T-helper 2 cell treated with Interferon-gamma antibody and Interleukin-4, amounts not matched to agents 5 μg/mL and 100 μg/mL, for 36 hours (primary cell): ENCODE measurements around the gene IL17RC.
A peak's percentile ranks its signal among the peaks of the same experiment; 100 is the strongest.

ENCODE experiments used
- DNase-seq: peaks from one replicate; pipeline ENCODE4 v3.0.0; 2021; ENCODE audit warnings: low spot score
- H3K27ac Mint-ChIP-seq: one replicate; pipeline ENCODE4 v1.8.0; 2021; ENCODE audit warnings: mild to moderate bottlenecking, mixed read lengths
- H3K27me3 Mint-ChIP-seq: one replicate; pipeline ENCODE4 v1.8.0; 2021; ENCODE audit warnings: low read depth, mixed read lengths
- H3K36me3 Mint-ChIP-seq: one replicate; pipeline ENCODE4 v1.8.0; 2021; ENCODE audit warnings: low read depth, mixed read lengths
- H3K4me1 Mint-ChIP-seq: one replicate; pipeline ENCODE4 v1.8.0; 2021; ENCODE audit warnings: low read depth, mixed read lengths
- H3K4me3 Mint-ChIP-seq: one replicate; pipeline ENCODE4 v1.8.0; 2022; ENCODE audit warnings: mild to moderate bottlenecking, moderate library complexity, mixed read lengths
- H3K9me3 Mint-ChIP-seq: one replicate; pipeline ENCODE4 v1.8.0; 2021; ENCODE audit warnings: mixed read lengths

Gene IL17RC

GRCh38 chr3:9951962-9952805 lies 35.3 kb downstream of the IL17RC start, which contains the start of gene PRRT3:
Gene PRRT3 (minus strand): TSS chr3:9952408. CDS start chr3:9950115, 2,293 bp downstream.
- peak; percentile 52 for DNase-seq
- no peaks in the 10 kb centered on the region for H3K36me3 Mint-ChIP-seq
- peak within 1 kb of the TSS; percentile 50 for H3K27ac Mint-ChIP-seq
- peaks cover 14% of the 10 kb centered on the region for H3K4me1 Mint-ChIP-seq
- H3K27me3 Mint-ChIP-seq, result no peaks in the 10 kb centered on the region
- peak within 1 kb of the TSS; percentile 87 for H3K4me3 Mint-ChIP-seq
- no peaks in the 10 kb centered on the region for H3K9me3 Mint-ChIP-seq

- H3K4me1 Mint-ChIP-seq, result peaks cover 14% of the 10 kb centered on the region
- DNase-seq, result no peak
- H3K36me3 Mint-ChIP-seq, result no peaks in the 10 kb centered on the region
- H3K9me3 Mint-ChIP-seq, result no peaks in the 10 kb centered on the region
- no peaks in the 10 kb centered on the region for H3K27me3 Mint-ChIP-seq
- no peak overlapping the region for H3K27ac Mint-ChIP-seq
- no peak overlapping the region for H3K4me3 Mint-ChIP-seq
Observed at GRCh38 chr3:9955067-9955502, 38.2 kb downstream of the IL17RC start.

- Mint-ChIP-seq H3K4me3 (no peak overlapping the region), H3K27ac (no peak overlapping the region), H3K9me3 (no peaks in the 10 kb centered on the region), H3K4me1 (peaks cover 14% of the 10 kb centered on the region), H3K36me3 (no peaks in the 10 kb centered on the region), H3K27me3 (no peaks in the 10 kb centered on the region)
- DNase-seq, result no peak
Observed at GRCh38 chr3:9955611-9956352, 38.9 kb downstream of the IL17RC start.

- Mint-ChIP-seq H3K27me3 (no peaks in the 10 kb centered on the region), H3K9me3 (no peaks in the 10 kb centered on the region), H3K4me1 (peaks cover 4% of the 10 kb centered on the region), H3K36me3 (no peaks in the 10 kb centered on the region), H3K4me3 (no peak overlapping the region), H3K27ac (no peak overlapping the region)
- DNase-seq, result no peak
Observed at GRCh38 chr3:9957214-9957613, 40.3 kb downstream of the IL17RC start.

GRCh38 chr3:9965200-9965875 lies 48.4 kb downstream of the IL17RC start:
- Mint-ChIP-seq H3K27ac (no peak overlapping the region), H3K4me1 (no peaks in the 10 kb centered on the region), H3K27me3 (no peaks in the 10 kb centered on the region), H3K9me3 (no peaks in the 10 kb centered on the region), H3K4me3 (no peak overlapping the region), H3K36me3 (peaks cover 22% of the 10 kb centered on the region)
- no peak for DNase-seq

GRCh38 chr3:9966841-9967240 lies 49.9 kb downstream of the IL17RC start:
- Mint-ChIP-seq H3K27ac (no peak overlapping the region), H3K36me3 (peaks cover 29% of the 10 kb centered on the region)

GRCh38 chr3:9969632-9970019 lies 52.7 kb downstream of the IL17RC start:
- Mint-ChIP-seq H3K27me3 (no peaks in the 10 kb centered on the region), H3K4me1 (no peaks in the 10 kb centered on the region), H3K4me3 (no peak overlapping the region), H3K9me3 (no peaks in the 10 kb centered on the region), H3K27ac (no peak overlapping the region), H3K36me3 (peaks cover 38% of the 10 kb centered on the region)
- DNase-seq, result no peak

More at GRCh38 chr3:9966841-9967240, 49.9 kb downstream of the IL17RC start:
- Mint-ChIP-seq H3K9me3 (no peaks in the 10 kb centered on the region), H3K4me1 (no peaks in the 10 kb centered on the region), H3K27me3 (no peaks in the 10 kb centered on the region), H3K4me3 (no peak overlapping the region)
- DNase-seq, result no peak

GRCh38 chr3:9970020-9970652 lies 53.2 kb downstream of the IL17RC start:
- Mint-ChIP-seq H3K4me3 (no peak overlapping the region), H3K4me1 (no peaks in the 10 kb centered on the region), H3K27ac (no peak overlapping the region), H3K36me3 (peaks cover 40% of the 10 kb centered on the region), H3K9me3 (no peaks in the 10 kb centered on the region), H3K27me3 (no peaks in the 10 kb centered on the region)
- no peak for DNase-seq

GRCh38 chr3:9976721-9977709 lies 60.1 kb downstream of the IL17RC start:
- Mint-ChIP-seq H3K36me3 (peaks cover 34% of the 10 kb centered on the region), H3K4me3 (no peak overlapping the region), H3K9me3 (no peaks in the 10 kb centered on the region), H3K4me1 (peaks cover 17% of the 10 kb centered on the region), H3K27ac (peak overlapping the region; percentile 47), H3K27me3 (no peaks in the 10 kb centered on the region)
- DNase-seq, result peak; percentile 56

- H3K27me3 Mint-ChIP-seq, result no peaks in the 10 kb centered on the region
- H3K4me3 Mint-ChIP-seq, result no peak overlapping the region
- H3K9me3 Mint-ChIP-seq, result no peaks in the 10 kb centered on the region
- H3K4me1 Mint-ChIP-seq, result peaks cover 20% of the 10 kb centered on the region
- DNase-seq, result no peak
- H3K27ac Mint-ChIP-seq, result peak overlapping the region; percentile 43
- H3K36me3 Mint-ChIP-seq, result peaks cover 29% of the 10 kb centered on the region
Observed at GRCh38 chr3:9978710-9979305, 61.9 kb downstream of the IL17RC start.

GRCh38 chr3:9980251-9980650 lies 63.4 kb downstream of the IL17RC start:
- Mint-ChIP-seq H3K4me1 (peaks cover 20% of the 10 kb centered on the region), H3K9me3 (no peaks in the 10 kb centered on the region), H3K36me3 (peaks cover 20% of the 10 kb centered on the region), H3K27me3 (no peaks in the 10 kb centered on the region), H3K27ac (no peak overlapping the region), H3K4me3 (no peak overlapping the region)
- no peak for DNase-seq
